SK-N-SH (cell line): ENCODE results near the gene SLAIN2. TPM values are rescaled to one million over a fixed set of nuclear protein-coding genes. Genes with fewer than 3 reads are reported as not detected.

Experiments
- CTCF ChIA-PET: fragments of 300-600, 350-600 bp; formaldehyde crosslinking; extraction: SDS; loops from one replicate; lab custom pipeline; 2021; lab: Yijun Ruan, JAX
- POLR2A ChIA-PET: fragments of 350-600 bp; sonication (Branson Sonifier 250); formaldehyde crosslinking; extraction: SDS; loops from one replicate; lab custom pipeline; 2020; ENCODE audit warnings: antibody characterized with exemption, inconsistent platforms; lab: Yijun Ruan, JAX
- DNase-seq: peaks from one replicate; pipeline ENCODE4 v3.0.0; 2012
- H2AFZ ChIP-seq: fragments of 200-600 bp; sonication (generic); 2 replicates; pipeline ENCODE4 v1.8.1; 2016; ENCODE audit warnings: antibody characterized with exemption, mild to moderate bottlenecking, low read depth
- H3F3A ChIP-seq: fragments of 200-600 bp; sonication (generic); replicated peaks from 2 replicates; pipeline ENCODE3; 2016; ENCODE audit warnings: antibody characterized with exemption, mild to moderate bottlenecking; ENCODE audit not compliant: insufficient read depth
- H3K27ac ChIP-seq, 2 experiments: fragments of 200-500 bp in 1 of 2; fragments of 200-600 bp in 1 of 2; sonication (Bioruptor generic) in 1 of 2; sonication (generic), shearing (Covaris generic) in 1 of 2; 2 replicates each; pipeline versions ENCODE4 v1.5.1 to v1.6.1; 2014 to 2016; ENCODE audit warnings: low read depth in 2 of 2, inconsistent platforms in 1 of 2, low read length in 1 of 2, mild to moderate bottlenecking in 1 of 2, mixed read lengths in 1 of 2
- H3K27me3 ChIP-seq: fragments of 200-600 bp; sonication (generic), shearing (Covaris generic); 2 replicates; pipeline ENCODE4 v1.6.1; 2016; ENCODE audit warnings: mixed run types; ENCODE audit not compliant: insufficient read depth
- H3K36me3 ChIP-seq, 2 experiments: fragments of 200-500 bp in 1 of 2; fragments of 200-600 bp in 1 of 2; sonication (Bioruptor generic) in 1 of 2; sonication (generic) in 1 of 2; replicated peaks in 1 of 2; 2 replicates each; pipeline versions ENCODE3 to v1.5.1; 2014 to 2016; ENCODE audit warnings: low read length in 1 of 2, mild to moderate bottlenecking in 1 of 2; ENCODE audit not compliant: insufficient read depth in 2 of 2, control insufficient read depth in 1 of 2
- H3K4me1 ChIP-seq, 2 experiments: fragments of 200-500 bp in 1 of 2; fragments of 200-600 bp in 1 of 2; sonication (Bioruptor generic) in 1 of 2; sonication (generic), shearing (Covaris generic) in 1 of 2; 2 replicates each; pipeline versions ENCODE4 v1.5.1 to v1.6.1; 2014 to 2016; ENCODE audit warnings: low read depth in 1 of 2, low read length in 1 of 2, mixed run types in 1 of 2; ENCODE audit not compliant: insufficient read depth in 2 of 2, control insufficient read depth in 1 of 2
- H3K4me2 ChIP-seq: fragments of 200-600 bp; sonication (generic), shearing (Covaris generic); 2 replicates; pipeline ENCODE4 v1.6.1; 2017; ENCODE audit warnings: mixed run types
- H3K4me3 ChIP-seq, 2 experiments: fragments of 200-500 bp in 1 of 2; fragments of 200-600 bp in 1 of 2; sonication (Bioruptor generic) in 1 of 2; sonication (generic), shearing (Covaris generic) in 1 of 2; 2 replicates each; pipeline versions ENCODE4 v1.5.1 to v1.8.1; 2014 to 2016; ENCODE audit warnings: low read depth in 2 of 2, inconsistent platforms in 1 of 2, low read length in 1 of 2, mild to moderate bottlenecking in 1 of 2, mixed read lengths in 1 of 2, moderate library complexity in 1 of 2
- H3K79me2 ChIP-seq: fragments of 200-600 bp; sonication (generic); 2 replicates; pipeline ENCODE4 v1.8.1; 2017; ENCODE audit warnings: mild to moderate bottlenecking; ENCODE audit not compliant: insufficient read depth
- H3K9ac ChIP-seq: fragments of 200-600 bp; sonication (generic); 2 replicates; pipeline ENCODE4 v1.6.1; 2017; ENCODE audit warnings: mixed run types
- H3K9me2 ChIP-seq: fragments of 200-600 bp; sonication (generic); 2 replicates; pipeline ENCODE4 v1.6.1; 2017; ENCODE audit warnings: mixed run types
- H3K9me3 ChIP-seq: fragments of 200-600 bp; sonication (generic); 2 replicates; pipeline ENCODE4 v1.6.1; 2017; ENCODE audit warnings: mixed run types, mild to moderate bottlenecking, moderate library complexity
- H4K20me1 ChIP-seq: fragments of 200-600 bp; sonication (generic); 2 replicates; pipeline ENCODE4 v1.6.1; 2017; ENCODE audit warnings: mild to moderate bottlenecking, mixed run types; ENCODE audit not compliant: insufficient read depth
- CHD2 ChIP-seq: fragments of 150-350 bp; IDR thresholded peaks from 2 replicates; pipeline ENCODE4 v1.6.1; 2018; ENCODE audit warnings: low read length; ENCODE audit not compliant: partially characterized antibody
- ELF1 ChIP-seq: IDR thresholded peaks from 2 replicates; pipeline ENCODE4 v1.4.0; 2012
- EZH2phosphoT487 ChIP-seq: fragments of 200-600 bp; sonication (generic); IDR thresholded peaks from 2 replicates; pipeline ENCODE4 v1.6.1; 2017; ENCODE audit warnings: low read depth, mixed run types, mild to moderate bottlenecking, antibody characterized with exemption, moderate library complexity, borderline replicate concordance
- JUND ChIP-seq: IDR thresholded peaks from 2 replicates; pipeline ENCODE4 v1.4.0; 2012
- MEF2A ChIP-seq: IDR thresholded peaks from 2 replicates; pipeline ENCODE4 v1.4.0; 2012; ENCODE audit warnings: low read depth, borderline replicate concordance
- MXI1 ChIP-seq: IDR thresholded peaks from 2 replicates; pipeline ENCODE4 v1.6.1; 2012; ENCODE audit warnings: mild to moderate bottlenecking, low read depth, low read length, improper control_type of control experiment
- POLR2AphosphoS5 ChIP-seq: IDR thresholded peaks from 2 replicates; pipeline ENCODE4 v1.6.1; 2012; ENCODE audit warnings: low read depth, low read length
- RCOR1 ChIP-seq: fragments of 150-350 bp; IDR thresholded peaks from 2 replicates; pipeline ENCODE4 v1.6.1; 2017; ENCODE audit warnings: antibody characterized with exemption, low read length
- RFX5 ChIP-seq: IDR thresholded peaks from 2 replicates; pipeline ENCODE4 v1.6.1; 2012; ENCODE audit warnings: mild to moderate bottlenecking, improper control_type of control experiment, low read length
- RXRA ChIP-seq: IDR thresholded peaks from 2 replicates; pipeline ENCODE4 v1.4.0; 2012; ENCODE audit warnings: low read depth, mild to moderate bottlenecking, borderline replicate concordance
- SIN3A ChIP-seq: IDR thresholded peaks from 2 replicates; pipeline ENCODE4 v1.6.1; 2012; ENCODE audit warnings: low read depth, mild to moderate bottlenecking, low read length, moderate library complexity, borderline replicate concordance
- TAF1 ChIP-seq: IDR thresholded peaks from 2 replicates; pipeline ENCODE4 v1.6.1; 2012; ENCODE audit warnings: low read depth, mild to moderate bottlenecking, low read length, moderate library complexity, borderline replicate concordance
- TCF12 ChIP-seq: IDR thresholded peaks from 2 replicates; pipeline ENCODE4 v1.4.0; 2012
- TEAD4 ChIP-seq: IDR thresholded peaks from 2 replicates; pipeline ENCODE4 v1.4.0; 2012; ENCODE audit warnings: mild to moderate bottlenecking, borderline replicate concordance; ENCODE audit not compliant: insufficient read depth
- WGBS: methylation state at CpG from one replicate; pipeline ENCODE4 v1.1.6; 2017; ENCODE audit warnings: low lambda C conversion rate; 5-methylcytosine and 5-hydroxymethylcytosine counted together
- polyA plus RNA-seq, 3 experiments: library from polyadenylated mRNA; depleted of rRNA; stranded (reverse); fragments of >200 nt; gene quantifications; 2 replicates each; pipeline ENCODE4 v1.2.3, GENCODE V29; 2012
- TF ChIP-seq, protein P1 (sequence below): IDR thresholded peaks from 2 replicates; pipeline ENCODE4 v1.4.0; 2012; ENCODE audit warnings: low read depth
- TF ChIP-seq, protein P2 (sequence below): fragments of 150-350 bp; IDR thresholded peaks from 2 replicates; pipeline ENCODE4 v1.6.1; 2016; ENCODE audit warnings: mild to moderate bottlenecking, low read depth, low read length
- TF ChIP-seq, protein P3 (sequence below): fragments of 200-600 bp; sonication (generic); IDR thresholded peaks from 2 replicates; pipeline ENCODE4 v1.6.1; 2017; ENCODE audit warnings: antibody characterized with exemption, mild to moderate bottlenecking, moderate library complexity
- TF ChIP-seq, protein P4 (sequence below): IDR thresholded peaks from 2 replicates; pipeline ENCODE4 v1.4.0; 2012; ENCODE audit warnings: low read depth, borderline replicate concordance
- TF ChIP-seq, protein P5 (sequence below): IDR thresholded peaks from 2 replicates; pipeline ENCODE4 v1.4.0; 2012; ENCODE audit warnings: low read depth, borderline replicate concordance

The SLAIN2 gene
- polyA plus RNA-seq, 1 of the 3 experiments (the other 2 are of a cell fraction): 17.0 TPM

DNA sequence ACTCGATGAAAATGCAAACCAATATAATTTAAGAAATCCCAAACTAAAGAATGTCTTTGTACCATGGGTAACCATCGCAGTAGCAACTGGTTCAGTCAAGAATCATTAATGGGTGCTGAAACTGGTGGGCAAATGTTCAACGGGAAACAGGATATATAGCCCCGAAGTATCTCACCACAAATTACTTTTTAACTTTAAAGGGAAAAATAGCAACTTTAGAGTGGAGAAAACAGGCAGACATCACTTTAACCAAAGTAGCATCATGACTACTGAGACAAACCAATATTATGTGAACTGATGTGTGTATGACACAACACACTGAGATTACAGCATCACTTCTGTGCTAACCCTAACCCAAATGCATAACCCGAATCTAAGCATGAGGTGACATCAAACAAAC, 33.8 kb upstream of the SLAIN2 start:
- no peaks in the 10 kb centered on the region for H3K79me2 ChIP-seq
- no peak overlapping the region for H2AFZ ChIP-seq
- no peaks in the 10 kb centered on the region for H3K36me3 ChIP-seq
- no peaks in the 10 kb centered on the region for H3F3A ChIP-seq
- no peak overlapping the region for H3K9ac ChIP-seq
- H3K4me1 ChIP-seq: no peaks in the 10 kb centered on the region
- no peaks in the 10 kb centered on the region for H4K20me1 ChIP-seq
- H3K9me3 ChIP-seq: no peaks in the 10 kb centered on the region
- no peak overlapping the region for H3K4me2 ChIP-seq
- ChIA-PET CTCF (interaction anchor here (0.6 to 1.1 kb wide), 2 partner anchors 14 to 178 kb away, joined by 3 read pairs; no protein-coding TSS in a partner anchor), POLR2A (no interaction called here)
- no peaks in the 10 kb centered on the region for H3K9me2 ChIP-seq
- no peak overlapping the region for H3K27ac ChIP-seq
- DNase-seq: no peak
- H3K4me3 ChIP-seq: no peak overlapping the region
- TF ChIP-seq, protein P1, sequence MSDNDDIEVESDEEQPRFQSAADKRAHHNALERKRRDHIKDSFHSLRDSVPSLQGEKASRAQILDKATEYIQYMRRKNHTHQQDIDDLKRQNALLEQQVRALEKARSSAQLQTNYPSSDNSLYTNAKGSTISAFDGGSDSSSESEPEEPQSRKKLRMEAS: no peak
- TF ChIP-seq RCOR1 (no peak), POLR2AphosphoS5 (no peak), ELF1 (no peak), CHD2 (no peak), MEF2A (no peak), RFX5 (no peak), EZH2phosphoT487 (no peak), TCF12 (no peak), RXRA (no peak), SIN3A (no peak), MXI1 (no peak), TAF1 (no peak), TEAD4 (no peak), JUND (no peak)
- TF ChIP-seq, protein P2, sequence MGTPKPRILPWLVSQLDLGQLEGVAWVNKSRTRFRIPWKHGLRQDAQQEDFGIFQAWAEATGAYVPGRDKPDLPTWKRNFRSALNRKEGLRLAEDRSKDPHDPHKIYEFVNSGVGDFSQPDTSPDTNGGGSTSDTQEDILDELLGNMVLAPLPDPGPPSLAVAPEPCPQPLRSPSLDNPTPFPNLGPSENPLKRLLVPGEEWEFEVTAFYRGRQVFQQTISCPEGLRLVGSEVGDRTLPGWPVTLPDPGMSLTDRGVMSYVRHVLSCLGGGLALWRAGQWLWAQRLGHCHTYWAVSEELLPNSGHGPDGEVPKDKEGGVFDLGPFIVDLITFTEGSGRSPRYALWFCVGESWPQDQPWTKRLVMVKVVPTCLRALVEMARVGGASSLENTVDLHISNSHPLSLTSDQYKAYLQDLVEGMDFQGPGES: no peak
- TF ChIP-seq, protein P3, sequence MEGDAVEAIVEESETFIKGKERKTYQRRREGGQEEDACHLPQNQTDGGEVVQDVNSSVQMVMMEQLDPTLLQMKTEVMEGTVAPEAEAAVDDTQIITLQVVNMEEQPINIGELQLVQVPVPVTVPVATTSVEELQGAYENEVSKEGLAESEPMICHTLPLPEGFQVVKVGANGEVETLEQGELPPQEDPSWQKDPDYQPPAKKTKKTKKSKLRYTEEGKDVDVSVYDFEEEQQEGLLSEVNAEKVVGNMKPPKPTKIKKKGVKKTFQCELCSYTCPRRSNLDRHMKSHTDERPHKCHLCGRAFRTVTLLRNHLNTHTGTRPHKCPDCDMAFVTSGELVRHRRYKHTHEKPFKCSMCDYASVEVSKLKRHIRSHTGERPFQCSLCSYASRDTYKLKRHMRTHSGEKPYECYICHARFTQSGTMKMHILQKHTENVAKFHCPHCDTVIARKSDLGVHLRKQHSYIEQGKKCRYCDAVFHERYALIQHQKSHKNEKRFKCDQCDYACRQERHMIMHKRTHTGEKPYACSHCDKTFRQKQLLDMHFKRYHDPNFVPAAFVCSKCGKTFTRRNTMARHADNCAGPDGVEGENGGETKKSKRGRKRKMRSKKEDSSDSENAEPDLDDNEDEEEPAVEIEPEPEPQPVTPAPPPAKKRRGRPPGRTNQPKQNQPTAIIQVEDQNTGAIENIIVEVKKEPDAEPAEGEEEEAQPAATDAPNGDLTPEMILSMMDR: no peak
- TF ChIP-seq, protein P4, sequence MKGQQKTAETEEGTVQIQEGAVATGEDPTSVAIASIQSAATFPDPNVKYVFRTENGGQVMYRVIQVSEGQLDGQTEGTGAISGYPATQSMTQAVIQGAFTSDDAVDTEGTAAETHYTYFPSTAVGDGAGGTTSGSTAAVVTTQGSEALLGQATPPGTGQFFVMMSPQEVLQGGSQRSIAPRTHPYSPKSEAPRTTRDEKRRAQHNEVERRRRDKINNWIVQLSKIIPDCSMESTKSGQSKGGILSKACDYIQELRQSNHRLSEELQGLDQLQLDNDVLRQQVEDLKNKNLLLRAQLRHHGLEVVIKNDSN: no peak
- TF ChIP-seq, protein P5, sequence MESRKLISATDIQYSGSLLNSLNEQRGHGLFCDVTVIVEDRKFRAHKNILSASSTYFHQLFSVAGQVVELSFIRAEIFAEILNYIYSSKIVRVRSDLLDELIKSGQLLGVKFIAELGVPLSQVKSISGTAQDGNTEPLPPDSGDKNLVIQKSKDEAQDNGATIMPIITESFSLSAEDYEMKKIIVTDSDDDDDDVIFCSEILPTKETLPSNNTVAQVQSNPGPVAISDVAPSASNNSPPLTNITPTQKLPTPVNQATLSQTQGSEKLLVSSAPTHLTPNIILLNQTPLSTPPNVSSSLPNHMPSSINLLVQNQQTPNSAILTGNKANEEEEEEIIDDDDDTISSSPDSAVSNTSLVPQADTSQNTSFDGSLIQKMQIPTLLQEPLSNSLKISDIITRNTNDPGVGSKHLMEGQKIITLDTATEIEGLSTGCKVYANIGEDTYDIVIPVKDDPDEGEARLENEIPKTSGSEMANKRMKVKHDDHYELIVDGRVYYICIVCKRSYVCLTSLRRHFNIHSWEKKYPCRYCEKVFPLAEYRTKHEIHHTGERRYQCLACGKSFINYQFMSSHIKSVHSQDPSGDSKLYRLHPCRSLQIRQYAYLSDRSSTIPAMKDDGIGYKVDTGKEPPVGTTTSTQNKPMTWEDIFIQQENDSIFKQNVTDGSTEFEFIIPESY: no peak
- TF ChIP-seq, all 33 proteins: peak for 0
- H3K27me3 ChIP-seq: no peaks in the 10 kb centered on the region
- WGBS: 91% methylated on average over 5 of the region's 5 CpGs
